Erythroblast (primary cell): Measurements from ENCODE around the gene SNAPC2.
"Not testable (repeated sequence)": the region's sequence is repeated elsewhere in the genome, so short reads cannot be mapped to it uniquely, and the experiment has no call there.

Experiments
- GATA1 ChIP-seq: IDR thresholded peaks from 2 replicates; pipeline ENCODE4 v1.6.1; 2011; ENCODE audit warnings: low read depth, mild to moderate bottlenecking, control low read depth, low read length, moderate library complexity
- POLR2A ChIP-seq: IDR thresholded peaks from 2 replicates; pipeline ENCODE4 v1.6.1; 2011; ENCODE audit warnings: mild to moderate bottlenecking, low read length

GRCh38 chr19:7961082-7961481 is 40.9 kb downstream of the SNAPC2 start:
- TF ChIP-seq POLR2A, GATA1: not testable (repeated sequence)
